HG03060 (cell line): Measurements from ENCODE around the gene CCDC149.

Experiments used
- ATAC-seq: cut with Tn5 transposase; IDR thresholded peaks from one replicate; pipeline ENCODE4 v1.9.1; 2021; ENCODE audit warnings: low read depth, moderate number of reproducible peaks; ENCODE audit not compliant: unreplicated experiment

CCDC149 gene

DNA sequence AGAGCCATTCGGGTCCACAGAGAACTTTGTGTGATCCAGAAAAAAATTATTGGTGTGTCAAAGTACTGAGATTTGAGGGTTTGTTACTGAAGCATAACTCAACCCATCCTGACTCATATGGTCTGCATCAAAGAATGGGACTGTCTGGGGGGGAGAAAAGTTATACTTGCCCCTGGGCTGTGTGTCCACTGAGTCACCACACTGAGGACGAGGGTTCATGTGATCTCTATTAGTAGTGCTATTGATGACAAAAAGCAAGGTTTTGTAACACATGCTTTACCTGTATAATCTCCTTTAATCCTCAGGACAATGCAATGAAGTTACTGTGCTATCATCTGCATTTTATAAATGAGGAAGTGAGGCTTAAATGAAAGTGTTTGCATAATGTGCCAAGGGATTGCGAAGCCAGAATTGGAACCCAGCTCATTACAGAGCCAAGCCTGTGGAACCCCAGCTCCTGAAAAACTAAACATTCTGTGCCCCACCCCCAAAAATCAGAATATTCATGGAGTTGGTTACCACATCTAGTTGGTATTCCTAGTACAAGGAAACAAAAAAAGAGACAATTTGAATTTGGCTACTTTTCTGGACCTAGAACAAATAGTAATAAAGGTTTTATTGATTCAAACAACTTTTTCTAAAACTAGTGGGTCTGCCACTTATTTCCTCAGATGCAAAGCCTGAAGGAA lies 31.2 kb downstream of the CCDC149 start:
- no peak for ATAC-seq

DNA sequence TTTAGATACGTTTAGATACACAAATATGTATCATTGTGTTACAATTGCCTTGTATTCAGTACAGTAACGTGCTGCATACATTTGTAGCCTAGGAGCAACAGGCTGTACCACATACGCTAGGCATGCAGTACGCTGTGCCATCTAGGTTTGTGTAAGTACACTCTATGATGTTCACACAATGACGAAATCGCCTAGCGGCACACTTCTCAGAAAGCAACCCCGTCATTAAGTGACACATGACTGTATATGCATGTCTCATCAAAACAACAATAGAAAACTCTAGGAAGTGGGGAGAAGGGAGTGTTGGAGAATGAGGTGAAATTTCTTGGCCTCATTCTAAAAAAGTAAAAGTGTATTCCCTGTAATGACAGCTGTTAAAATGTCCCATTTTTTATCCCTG lies 32.7 kb downstream of the CCDC149 start:
- ATAC-seq = no peak

DNA sequence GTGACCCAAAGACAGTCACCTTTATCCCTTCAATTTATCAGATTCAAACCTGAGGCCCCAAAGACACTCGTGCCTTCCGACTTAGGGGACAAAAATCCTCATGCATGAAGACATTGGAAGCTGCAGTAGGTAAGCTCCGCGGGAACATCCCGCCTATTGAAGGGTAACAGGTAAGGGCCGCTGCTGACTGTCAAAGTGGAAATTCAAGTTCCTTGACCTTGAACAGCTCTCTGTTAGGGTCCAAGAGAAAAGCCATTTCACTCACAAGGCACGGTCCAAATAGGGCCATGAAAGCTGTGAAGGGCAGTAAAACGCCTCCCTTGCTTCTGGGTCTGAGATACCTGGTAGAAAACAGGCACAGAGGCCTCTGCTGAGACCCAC lies 34.2 kb downstream of the CCDC149 start:
- ATAC-seq = no peak

DNA sequence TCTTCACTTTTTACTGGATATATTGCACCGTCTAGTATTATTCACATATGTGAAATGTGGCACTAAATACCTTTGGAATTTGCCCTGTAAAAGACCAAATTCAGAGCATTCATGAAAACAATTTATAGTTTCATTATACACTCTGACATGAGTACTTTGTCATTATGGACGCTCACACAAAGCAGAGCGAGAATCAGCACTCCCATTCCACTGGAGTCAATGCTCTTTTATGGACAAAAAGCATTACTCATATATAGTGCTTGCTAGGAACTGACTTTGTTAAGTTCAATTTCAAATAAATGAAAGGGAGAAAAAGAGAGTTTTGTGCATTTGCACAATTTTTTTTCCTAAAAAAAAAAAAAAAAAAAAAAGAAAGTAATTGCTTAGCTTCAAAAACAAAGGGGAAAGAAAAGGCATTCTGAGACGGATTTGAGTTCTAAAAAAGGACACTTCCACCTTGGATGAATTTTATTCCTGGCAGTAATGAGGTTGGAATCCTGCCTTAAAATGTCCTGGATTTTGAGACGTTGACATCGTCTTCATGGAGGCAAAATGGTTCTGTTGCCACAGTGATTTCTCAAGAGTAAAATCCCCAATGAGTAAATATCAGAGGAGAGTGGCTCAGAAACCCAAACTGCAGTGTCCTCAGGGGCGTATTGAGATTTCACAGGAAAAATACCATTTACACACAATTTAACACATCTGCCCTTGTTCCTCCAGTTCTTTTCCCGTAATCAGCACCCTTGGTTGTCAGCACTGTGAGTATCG lies 34.8 kb downstream of the CCDC149 start:
- ATAC-seq = no peak

DNA sequence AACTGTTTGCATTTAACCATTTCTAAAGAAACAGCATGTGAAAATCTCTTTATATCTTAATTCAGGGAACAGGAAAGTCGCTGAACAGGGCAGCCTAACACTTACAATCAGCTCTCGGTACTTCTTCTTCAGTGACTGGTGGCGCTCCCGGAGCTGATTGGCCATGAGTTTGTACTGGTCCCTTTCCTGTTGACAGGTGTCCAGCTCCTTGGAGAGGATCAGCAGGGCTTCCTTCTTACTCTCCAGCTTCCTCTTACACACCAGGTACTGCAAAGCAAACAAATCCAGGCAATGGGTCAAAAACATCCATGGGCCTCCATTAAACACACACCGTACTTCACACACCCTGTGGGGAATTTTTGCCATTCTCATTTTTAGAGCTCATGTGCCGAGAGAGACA lies 36.4 kb downstream of the CCDC149 start:
- no peak for ATAC-seq

DNA sequence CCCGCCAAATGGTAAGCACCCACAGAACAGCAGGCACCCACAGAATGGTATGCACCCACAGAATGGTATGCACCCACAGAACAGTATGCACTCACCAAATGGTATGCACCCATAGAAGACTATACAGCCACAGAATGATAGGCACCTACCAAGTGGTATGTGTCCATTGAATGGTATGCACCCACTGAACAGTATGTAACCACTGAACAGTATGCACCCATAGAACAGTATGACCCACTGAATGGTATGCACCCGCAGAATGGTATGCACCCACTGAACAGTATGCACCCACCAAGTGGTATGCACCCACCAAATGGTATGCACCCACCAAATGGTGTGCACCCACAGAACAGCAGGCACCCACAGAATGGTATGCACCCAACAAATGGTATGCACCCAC lies 40.1 kb downstream of the CCDC149 start:
- ATAC-seq = no peak

DNA sequence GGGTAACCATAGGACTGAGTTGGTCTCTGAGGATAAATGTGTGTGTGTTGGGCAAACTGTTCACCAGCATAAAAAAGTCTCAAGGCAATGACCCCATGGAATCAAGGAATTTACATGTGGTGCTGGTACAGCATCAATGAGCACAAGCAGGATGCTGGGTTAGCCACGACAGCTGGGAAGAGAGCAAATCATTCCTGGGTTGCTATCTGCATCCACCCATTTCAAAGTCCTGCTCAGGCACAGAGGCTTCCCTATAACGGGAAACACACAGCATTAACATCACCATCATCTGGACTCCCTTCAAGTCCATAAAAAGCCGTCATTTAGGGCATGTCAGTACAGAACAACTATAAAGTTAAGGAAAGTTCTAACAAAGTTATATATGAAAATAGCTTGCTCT lies 41.6 kb downstream of the CCDC149 start:
- no peak for ATAC-seq

DNA sequence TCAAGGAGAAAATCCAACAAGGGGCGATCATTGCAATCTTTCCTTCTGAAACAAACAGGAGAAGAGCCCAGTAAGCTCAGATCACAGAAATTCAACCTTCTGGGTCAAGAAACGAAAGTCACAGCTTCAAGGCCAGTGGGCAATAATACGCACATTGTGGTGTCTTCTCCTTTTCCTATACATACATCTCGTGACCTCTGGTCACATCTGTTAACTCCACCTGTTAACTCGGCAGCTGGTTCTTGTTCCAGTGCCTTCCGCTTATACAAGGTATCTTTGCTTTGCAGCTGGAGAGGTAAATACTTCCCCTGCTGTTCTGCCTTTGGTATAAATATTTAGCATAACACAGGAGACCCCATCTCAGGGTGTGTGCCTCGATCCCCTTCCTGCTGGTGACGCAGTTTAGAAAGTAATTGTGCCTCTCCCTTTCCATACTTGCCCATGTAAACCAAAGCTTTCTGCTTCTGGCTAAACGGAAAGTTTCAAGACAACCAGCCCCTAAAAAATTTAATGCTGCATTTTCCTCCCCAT lies 45.0 kb downstream of the CCDC149 start:
- ATAC-seq = no peak

DNA sequence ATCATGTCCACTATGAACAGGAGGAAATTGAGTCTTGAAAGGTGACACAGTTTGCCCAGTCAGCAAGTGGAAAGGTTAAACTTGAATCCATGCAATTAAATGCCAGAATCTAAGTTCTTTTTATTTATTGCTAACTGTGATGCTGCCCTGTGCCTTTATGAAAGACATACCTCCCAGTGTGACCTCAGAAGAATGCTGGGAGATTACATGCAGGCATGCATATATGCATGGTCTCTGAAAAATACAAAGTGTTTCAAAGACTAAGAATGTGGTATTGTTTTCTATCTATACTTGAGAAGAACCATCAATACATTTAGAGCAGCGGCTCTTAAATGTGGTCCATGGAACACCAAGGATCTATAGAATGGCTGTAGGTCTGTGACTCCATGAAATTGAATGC lies 45.6 kb downstream of the CCDC149 start:
- ATAC-seq = no peak

DNA sequence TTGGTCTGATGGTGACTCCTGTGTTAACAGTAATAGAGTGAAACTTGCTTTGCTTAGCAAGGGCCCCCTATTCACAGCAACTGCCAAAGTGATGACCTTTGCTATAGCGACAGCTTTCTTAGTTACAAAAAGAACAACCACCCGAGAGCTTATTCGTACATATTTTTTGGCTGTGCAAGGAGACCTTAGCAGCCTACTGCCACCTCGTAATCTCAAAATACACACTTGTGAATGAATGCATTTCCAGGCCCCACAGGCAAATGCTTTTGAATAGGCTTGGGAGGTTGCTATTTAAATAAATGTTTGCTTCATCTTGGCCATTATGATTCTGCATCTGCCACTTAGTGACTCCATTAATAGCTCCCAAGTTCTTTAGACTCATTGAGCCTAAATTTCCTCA lies 47.4 kb downstream of the CCDC149 start:
- no peak for ATAC-seq

DNA sequence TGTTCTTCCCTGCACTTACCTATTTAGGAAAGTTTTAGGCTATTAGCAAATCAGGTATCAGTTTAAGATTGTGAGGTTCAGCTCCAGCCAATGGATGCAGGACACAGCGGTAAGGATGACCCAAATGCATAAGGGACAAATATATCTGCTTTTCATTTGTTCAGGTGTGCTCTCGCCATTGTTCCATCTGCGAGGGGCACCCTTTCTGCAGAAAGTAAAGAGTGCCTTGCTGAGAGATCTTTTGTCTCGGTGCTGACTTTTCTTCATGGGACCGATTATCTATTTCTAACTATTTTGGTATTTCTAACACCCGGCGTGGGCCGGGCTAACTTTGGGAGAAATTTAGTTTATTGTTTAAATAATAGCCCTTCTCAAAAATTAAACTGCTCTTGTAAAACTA lies 49.0 kb downstream of the CCDC149 start:
- ATAC-seq = no peak

DNA sequence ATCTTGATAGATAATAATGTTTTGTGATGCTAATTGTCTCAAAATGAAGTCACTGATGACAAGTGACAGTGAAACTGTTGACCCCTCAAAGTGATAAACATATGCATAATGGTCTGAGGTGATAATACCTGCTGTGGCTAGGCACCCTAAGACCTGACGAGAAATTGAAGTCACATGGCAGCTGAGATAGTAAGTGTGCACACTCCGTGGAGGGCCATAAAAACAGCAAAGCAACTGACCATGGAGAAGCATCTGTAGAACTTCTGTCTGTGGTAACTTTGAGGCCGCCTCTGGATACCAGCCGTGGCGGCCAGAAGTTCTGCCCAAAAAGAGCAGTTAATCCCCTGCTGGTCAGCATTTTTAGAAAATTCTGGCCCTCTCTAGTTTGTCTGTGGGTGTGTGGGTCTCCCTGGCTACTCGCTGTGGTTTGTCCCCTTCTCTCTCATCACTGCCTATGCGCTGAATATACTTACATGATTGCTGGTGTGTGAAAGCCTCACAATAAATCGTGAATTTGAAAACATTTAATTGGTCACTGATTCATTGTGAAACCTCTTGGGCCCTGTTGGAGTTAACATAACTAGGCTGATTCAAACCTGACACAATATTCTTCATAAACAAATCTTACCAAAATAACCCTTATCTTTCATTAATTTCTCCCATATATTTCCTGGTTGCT lies 50.6 kb downstream of the CCDC149 start:
- ATAC-seq = peak; percentile 68

DNA sequence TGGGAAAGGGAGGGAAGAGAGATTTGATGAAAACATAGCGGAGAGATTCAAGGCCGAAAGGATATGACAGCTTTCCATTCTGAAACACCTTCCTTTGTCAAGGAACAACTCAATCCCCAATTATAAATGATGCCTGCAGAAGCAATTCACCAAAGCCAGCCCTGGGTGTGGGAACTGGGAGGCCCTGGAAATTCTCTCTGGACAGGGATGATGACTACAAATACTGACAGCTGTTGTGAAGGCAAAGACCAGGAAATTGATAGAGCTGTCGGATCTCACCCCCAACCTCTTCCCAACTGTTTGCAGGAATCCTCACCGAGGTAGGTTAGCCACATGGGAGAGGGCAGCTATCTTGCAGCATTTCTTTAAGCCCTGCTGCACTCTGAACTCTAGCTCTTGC lies 54.3 kb downstream of the CCDC149 start:
- no peak for ATAC-seq

DNA sequence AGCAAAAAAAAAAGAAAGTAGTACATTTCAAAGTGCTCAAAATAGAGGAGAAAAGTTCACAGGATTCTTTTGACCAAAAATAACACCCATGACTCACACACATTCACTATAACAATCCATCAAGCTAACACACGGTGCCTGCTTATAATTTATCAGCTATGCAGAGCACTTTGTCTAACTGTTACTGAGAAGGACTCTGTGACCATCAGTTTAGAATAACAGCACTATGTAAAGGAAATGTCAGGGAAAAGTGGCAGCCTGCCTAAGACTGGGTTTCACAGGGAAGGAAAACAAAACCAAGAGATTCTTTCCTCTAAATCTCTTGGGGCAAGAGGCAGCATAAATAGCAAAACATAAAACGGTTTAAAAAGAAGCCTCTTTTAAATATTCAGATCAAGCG lies 54.8 kb downstream of the CCDC149 start:
- no peak for ATAC-seq

DNA sequence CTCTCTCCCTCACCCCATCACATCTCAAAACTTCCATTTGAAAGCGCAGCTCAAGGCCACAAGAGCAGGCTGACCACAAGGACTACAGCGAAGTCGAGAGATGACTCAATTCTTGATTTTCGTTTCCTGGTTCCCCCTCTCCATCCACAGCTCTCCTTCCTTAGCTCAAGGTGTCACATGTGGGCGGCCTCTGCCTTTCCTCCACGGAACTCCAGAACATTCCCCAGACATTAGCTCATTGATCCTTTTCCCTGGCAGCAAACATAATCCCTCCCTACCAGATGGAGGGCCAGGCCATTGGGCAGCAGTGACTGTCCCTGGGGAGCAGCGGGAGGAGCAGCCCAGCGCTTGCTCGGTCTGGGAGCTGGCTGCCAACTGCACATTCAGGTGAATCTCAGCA lies 56.3 kb downstream of the CCDC149 start:
- peak; percentile 94 for ATAC-seq

DNA sequence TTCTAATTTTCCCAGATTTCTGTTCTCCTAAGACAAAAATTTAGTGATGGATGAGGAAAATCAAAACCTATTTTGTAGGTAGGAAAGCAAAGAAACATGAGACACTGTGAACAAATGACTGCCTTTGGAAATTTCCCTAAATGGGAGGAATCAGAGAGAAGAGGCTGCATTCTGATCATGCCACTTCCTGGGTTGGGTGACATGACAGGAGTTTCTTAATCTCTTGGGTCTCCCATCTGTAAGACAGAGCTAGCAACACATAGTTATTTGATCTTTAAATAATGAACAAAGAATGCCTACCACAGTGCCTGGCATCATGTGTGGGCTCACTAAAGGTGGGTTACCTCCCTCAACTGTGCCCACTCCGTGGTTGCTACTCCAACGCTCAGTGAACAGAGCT lies 57.1 kb downstream of the CCDC149 start:
- ATAC-seq = no peak

DNA sequence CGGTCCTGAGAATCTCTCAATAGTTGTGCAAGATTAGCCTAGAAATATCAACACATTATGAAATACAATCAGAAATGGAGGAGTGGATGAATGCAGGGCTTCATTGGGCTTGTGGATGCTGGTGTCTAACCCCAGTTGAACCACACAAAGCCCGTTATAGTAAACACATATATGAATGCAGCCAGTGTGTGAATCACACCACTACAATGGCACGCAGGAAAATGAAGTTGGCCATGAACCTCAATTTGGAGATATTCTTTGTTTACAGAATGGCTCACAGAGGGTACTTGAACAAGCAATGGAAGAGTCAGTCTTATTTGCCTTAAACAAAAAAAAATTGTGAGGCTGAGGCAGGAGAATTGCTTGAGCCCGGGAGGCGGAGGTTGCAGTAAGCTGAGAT lies 59.7 kb downstream of the CCDC149 start:
- ATAC-seq = no peak

DNA sequence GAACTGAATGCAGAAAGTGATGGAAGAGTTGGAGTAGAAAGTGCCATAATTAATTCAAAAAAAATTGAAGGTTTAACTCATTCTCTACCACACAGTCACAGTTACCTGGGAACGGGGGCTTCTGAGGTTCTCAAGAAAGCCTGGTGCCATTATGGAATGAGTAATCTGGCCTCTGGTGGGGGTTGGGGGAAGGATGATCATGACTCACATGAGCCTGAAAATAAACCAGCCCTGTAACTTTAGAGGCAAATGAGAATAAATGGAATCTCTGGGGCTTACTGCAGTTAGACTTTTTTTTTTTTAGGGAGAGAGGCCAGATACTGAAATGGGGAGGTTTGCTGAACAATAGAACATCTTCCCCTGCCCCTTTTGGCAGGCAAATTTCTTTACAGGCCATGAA lies 62.2 kb downstream of the CCDC149 start:
- ATAC-seq = no peak

DNA sequence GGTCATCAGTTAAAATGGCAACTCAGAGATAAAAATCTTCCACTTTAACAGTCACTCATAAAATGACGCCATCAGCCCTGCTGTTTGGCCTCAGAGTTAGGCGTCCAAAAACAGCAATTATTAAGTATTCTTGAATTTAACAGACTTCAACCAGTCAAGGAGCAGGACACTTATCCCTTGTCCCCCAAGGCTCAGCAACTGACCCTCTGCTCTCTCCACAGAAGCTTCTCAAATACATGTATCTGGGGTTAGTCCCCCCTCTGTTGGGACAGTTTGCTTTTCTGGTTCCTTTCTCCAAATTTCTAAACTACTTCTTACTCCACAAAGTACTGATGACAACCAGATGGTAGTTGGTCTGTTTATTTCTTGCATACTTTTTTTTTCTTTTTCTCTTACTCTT lies 63.1 kb downstream of the CCDC149 start:
- no peak for ATAC-seq

DNA sequence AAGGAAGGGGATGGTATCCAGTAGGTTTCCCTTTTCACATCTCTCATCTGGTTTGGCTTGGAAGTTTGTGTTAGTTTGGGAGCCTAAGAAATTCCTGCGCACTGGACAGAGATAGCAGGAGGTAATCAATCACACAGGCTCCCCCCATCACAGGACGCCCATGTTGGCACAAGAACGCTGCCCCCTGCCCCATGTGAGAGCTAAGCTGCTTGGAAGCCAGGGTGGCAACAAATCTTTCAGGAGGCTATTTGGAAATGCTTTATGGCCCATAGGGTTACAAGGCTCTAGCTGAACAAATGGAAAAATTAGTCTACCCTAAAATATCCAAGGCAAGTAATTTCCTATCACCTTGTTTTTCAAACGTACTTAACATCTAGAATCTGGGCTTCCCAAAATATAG lies 63.5 kb downstream of the CCDC149 start:
- ATAC-seq = no peak

DNA sequence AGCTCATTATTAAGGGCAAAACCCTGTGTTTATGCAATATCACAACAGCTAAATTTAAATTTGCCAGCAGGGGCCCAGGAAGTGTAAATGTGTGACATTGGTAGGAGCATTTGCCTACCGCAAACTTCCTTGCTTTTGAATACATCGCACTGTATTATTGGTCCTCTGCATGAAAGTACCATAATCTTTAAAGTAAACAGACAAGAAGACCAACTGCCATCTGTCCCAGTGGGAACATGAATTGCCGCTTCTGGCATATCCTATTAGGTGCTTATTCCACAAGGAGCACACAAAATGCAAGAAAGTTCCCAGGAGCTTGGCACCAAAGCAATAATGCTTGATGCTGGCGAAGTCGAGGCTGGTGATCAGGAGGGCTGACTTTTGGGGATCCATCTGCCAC lies 66.1 kb downstream of the CCDC149 start:
- ATAC-seq = no peak

DNA sequence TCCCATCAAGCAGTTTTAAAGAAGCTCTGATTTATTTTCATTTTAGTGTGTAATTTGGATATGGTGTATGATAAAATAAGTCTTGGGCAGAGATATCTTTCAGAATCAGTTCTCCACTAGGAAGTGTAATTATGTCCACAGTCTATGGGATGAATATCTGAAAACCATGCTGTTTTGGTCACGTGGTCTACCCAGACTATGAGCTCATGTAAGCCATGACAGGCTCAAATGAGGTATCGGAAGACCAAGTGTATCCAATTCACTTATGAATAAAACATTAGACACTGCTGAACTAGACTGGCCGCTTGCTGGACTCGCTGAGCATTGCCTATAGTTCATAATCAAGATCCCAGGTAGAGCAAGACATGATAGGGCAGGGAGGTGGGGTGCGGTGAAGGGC lies 66.9 kb downstream of the CCDC149 start:
- no peak for ATAC-seq
